Measurements from ENCODE around the gene PMFBP1. TPM values are rescaled to one million over a fixed set of nuclear protein-coding genes. Genes with fewer than 3 reads are reported as not detected.

PMFBP1 gene
- total and polyA plus RNA-seq, 10 of the 15 experiments (the other 5 are each of a cell fraction or from before 2014, with no cell fraction given) = 0.40 to 2.3 (median 1.1) TPM

DNA sequence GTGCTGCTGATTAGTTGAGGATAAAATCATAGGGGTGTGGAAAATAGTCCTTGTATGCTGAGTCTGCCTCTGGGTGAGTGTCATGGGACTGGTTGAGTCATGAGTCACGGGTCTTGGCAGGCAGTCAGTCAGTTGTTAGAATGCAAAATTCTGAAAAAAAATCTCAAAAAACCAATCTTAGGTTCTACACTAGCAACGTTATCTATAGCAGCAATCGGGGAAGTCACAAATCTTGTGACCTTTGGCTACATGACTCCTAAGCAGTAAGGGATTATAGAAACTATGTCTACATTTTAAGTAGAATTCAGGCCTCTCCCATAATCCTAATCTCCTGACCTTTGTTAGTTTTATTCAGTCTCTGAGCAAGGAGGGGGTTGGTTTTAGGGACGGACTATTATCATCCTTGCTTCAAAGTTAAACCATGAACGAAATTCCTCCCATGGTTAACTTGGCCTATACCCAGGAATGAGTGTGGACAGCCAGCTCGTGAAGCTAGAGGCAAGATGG lies 18.0 kb upstream of the PMFBP1 start:
- Histone ChIP-seq H3K36me3 (ENCODE audit: control insufficient read depth in 2 of 2, insufficient read depth in 2 of 2, low read length in 1 of 2) (no peaks in the 10 kb centered on the region), H3K4me3 (no peak overlapping the region), H3K27ac (ENCODE audit: control insufficient read depth, insufficient read depth) (no peak overlapping the region), H3K79me2 (ENCODE audit: control insufficient read depth, insufficient read depth, low read length) (no peaks in the 10 kb centered on the region), H3K27me3 (replicated peaks in 1 of 2; ENCODE audit: control insufficient read depth in 2 of 2, insufficient read depth in 2 of 2, low read length in 1 of 2) (no peaks in the 10 kb centered on the region), H3K9me3 (replicated peaks; ENCODE audit: control insufficient read depth, insufficient read depth, low read length) (no peaks in the 10 kb centered on the region), H3K9ac (ENCODE audit: control insufficient read depth, insufficient read depth, low read length) (no peak overlapping the region), H3K4me1 (ENCODE audit: control insufficient read depth, insufficient read depth, low read length) (no peaks in the 10 kb centered on the region), H4K20me1 (ENCODE audit: control insufficient read depth, insufficient read depth) (no peaks in the 10 kb centered on the region), H2AFZ (ENCODE audit: control insufficient read depth, low read depth, low read length) (no peak overlapping the region), H3K4me2 (ENCODE audit: control insufficient read depth, insufficient read depth) (no peak overlapping the region)
- BruUV-seq (replicated peaks) = no TSS peak
- FAIRE-seq = no peak
- ChIA-PET SMC1A (ENCODE audit: uncharacterized antibody, unreplicated experiment) (interaction anchor here (2.1 kb wide), 1 partner anchor 10 kb away, joined by 6 read pairs; no protein-coding TSS in a partner anchor), POLR2A (no interaction called here), RAD21 (ENCODE audit: unreplicated experiment) (no interaction called here), CTCF (interaction anchor here (0.5 kb wide), 1 partner anchor 65 kb away, joined by 3 read pairs; no protein-coding TSS in a partner anchor)
- intact Hi-C loops (cut with micrococcal nuclease; ENCODE audit: unreplicated experiment) (no loop called here), in situ Hi-C loops (cut with MboI) (no loop called here)
- DNase-seq (ENCODE audit: low read depth, low spot score) = no peak
- no peak for ATAC-seq
- 34% methylated on average over 6 of the region's 6 CpGs for WGBS (ENCODE audit: insufficient coverage, insufficient replicate concordance, low lambda C conversion rate, missing lambda C conversion rate)
- TF ChIP-seq RBBP5 (conservative IDR thresholded peaks at IDR 0.05) (no peak), PAX8 (IDR thresholded peaks at IDR 0.05) (no peak), MTA3 (IDR thresholded peaks at IDR 0.05; ENCODE audit: borderline replicate concordance, low read length) (no peak), IKZF1 (conservative IDR thresholded peaks at IDR 0.05) (no peak), TARDBP (IDR thresholded peaks at IDR 0.05; ENCODE audit: borderline replicate concordance) (no peak)
- TF ChIP-seq, protein P1, sequence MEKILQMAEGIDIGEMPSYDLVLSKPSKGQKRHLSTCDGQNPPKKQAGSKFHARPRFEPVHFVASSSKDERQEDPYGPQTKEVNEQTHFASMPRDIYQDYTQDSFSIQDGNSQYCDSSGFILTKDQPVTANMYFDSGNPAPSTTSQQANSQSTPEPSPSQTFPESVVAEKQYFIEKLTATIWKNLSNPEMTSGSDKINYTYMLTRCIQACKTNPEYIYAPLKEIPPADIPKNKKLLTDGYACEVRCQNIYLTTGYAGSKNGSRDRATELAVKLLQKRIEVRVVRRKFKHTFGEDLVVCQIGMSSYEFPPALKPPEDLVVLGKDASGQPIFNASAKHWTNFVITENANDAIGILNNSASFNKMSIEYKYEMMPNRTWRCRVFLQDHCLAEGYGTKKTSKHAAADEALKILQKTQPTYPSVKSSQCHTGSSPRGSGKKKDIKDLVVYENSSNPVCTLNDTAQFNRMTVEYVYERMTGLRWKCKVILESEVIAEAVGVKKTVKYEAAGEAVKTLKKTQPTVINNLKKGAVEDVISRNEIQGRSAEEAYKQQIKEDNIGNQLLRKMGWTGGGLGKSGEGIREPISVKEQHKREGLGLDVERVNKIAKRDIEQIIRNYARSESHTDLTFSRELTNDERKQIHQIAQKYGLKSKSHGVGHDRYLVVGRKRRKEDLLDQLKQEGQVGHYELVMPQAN (conservative IDR thresholded peaks at IDR 0.05) = no peak

GRCh38 chr16:72188541-72188940 lies 16.6 kb upstream of the PMFBP1 start:
- Histone ChIP-seq H3K27me3 (replicated peaks in 1 of 2; ENCODE audit: control insufficient read depth in 2 of 2, insufficient read depth in 2 of 2, low read length in 1 of 2) (no peaks in the 10 kb centered on the region), H3K4me1 (ENCODE audit: control insufficient read depth, insufficient read depth, low read length) (no peaks in the 10 kb centered on the region), H3K9me3 (replicated peaks; ENCODE audit: control insufficient read depth, insufficient read depth, low read length) (no peaks in the 10 kb centered on the region), H3K4me3 (no peak overlapping the region), H3K36me3 (ENCODE audit: control insufficient read depth in 2 of 2, insufficient read depth in 2 of 2, low read length in 1 of 2) (no peaks in the 10 kb centered on the region), H3K4me2 (ENCODE audit: control insufficient read depth, insufficient read depth) (no peak overlapping the region), H4K20me1 (ENCODE audit: control insufficient read depth, insufficient read depth) (no peaks in the 10 kb centered on the region), H3K27ac (ENCODE audit: control insufficient read depth, insufficient read depth) (no peak overlapping the region), H3K9ac (ENCODE audit: control insufficient read depth, insufficient read depth, low read length) (no peak overlapping the region), H3K79me2 (ENCODE audit: control insufficient read depth, insufficient read depth, low read length) (no peaks in the 10 kb centered on the region), H2AFZ (ENCODE audit: control insufficient read depth, low read depth, low read length) (no peak overlapping the region)
- RAD21 ChIA-PET (ENCODE audit: unreplicated experiment) = no interaction called here
- SMC1A ChIA-PET (ENCODE audit: uncharacterized antibody, unreplicated experiment) = interaction anchor here (2.1 kb wide), 1 partner anchor 11 kb away, joined by 6 read pairs; no protein-coding TSS in a partner anchor
- no peak for DNase-seq (ENCODE audit: low read depth, low spot score)
- no peak for ATAC-seq
- intact Hi-C loops (cut with micrococcal nuclease; ENCODE audit: unreplicated experiment) = no loop called here
- POLR2A ChIA-PET = interaction anchor here (0.7 kb wide), 1 partner anchor 9 kb away, joined by 6 read pairs; no protein-coding TSS in a partner anchor
- WGBS (ENCODE audit: insufficient coverage, insufficient replicate concordance, low lambda C conversion rate, missing lambda C conversion rate) = 81% methylated on average over 4 of the region's 4 CpGs
- CTCF ChIA-PET = no interaction called here
- BruUV-seq (replicated peaks) = no TSS peak
- no peak for FAIRE-seq
- in situ Hi-C loops (cut with MboI) = no loop called here
- TF ChIP-seq SREBF1 (IDR thresholded peaks at IDR 0.05; ENCODE audit: low read length) (no peak), KDM1A (IDR thresholded peaks at IDR 0.05; ENCODE audit: borderline replicate concordance) (no peak), CHD4 (IDR thresholded peaks at IDR 0.05) (no peak), SIX5 (IDR thresholded peaks at IDR 0.05; ENCODE audit: low read depth, low read length, severe bottlenecking) (no peak), NFYB (IDR thresholded peaks at IDR 0.05; ENCODE audit: insufficient read depth, low read depth, low read length) (no peak), HDAC6 (IDR thresholded peaks at IDR 0.05; ENCODE audit: unreplicated experiment) (no peak), BRCA1 (IDR thresholded peaks at IDR 0.05; ENCODE audit: low read depth, low read length) (no peak), TCF12 (IDR thresholded peaks at IDR 0.05; ENCODE audit: low read depth, low read length) (no peak), EGR1 (IDR thresholded peaks at IDR 0.05; ENCODE audit: borderline replicate concordance in 1 of 2, low read depth in 2 of 2, low read length in 2 of 2) (no peak), SPI1 (IDR thresholded peaks at IDR 0.05; ENCODE audit: borderline replicate concordance, insufficient read depth, low read depth, low read length) (no peak)
- TF ChIP-seq, protein P2, sequence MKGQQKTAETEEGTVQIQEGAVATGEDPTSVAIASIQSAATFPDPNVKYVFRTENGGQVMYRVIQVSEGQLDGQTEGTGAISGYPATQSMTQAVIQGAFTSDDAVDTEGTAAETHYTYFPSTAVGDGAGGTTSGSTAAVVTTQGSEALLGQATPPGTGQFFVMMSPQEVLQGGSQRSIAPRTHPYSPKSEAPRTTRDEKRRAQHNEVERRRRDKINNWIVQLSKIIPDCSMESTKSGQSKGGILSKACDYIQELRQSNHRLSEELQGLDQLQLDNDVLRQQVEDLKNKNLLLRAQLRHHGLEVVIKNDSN (IDR thresholded peaks at IDR 0.05; ENCODE audit: borderline replicate concordance, extremely low read length, insufficient read depth, low read depth, low read length) = no peak
